Measurements from ENCODE around the gene DCXR. TPM values are rescaled to one million over a fixed set of nuclear protein-coding genes. Genes with fewer than 3 reads are reported as not detected.

DCXR gene
- total RNA-seq, 1 donor, result 25.2 TPM

DNA sequence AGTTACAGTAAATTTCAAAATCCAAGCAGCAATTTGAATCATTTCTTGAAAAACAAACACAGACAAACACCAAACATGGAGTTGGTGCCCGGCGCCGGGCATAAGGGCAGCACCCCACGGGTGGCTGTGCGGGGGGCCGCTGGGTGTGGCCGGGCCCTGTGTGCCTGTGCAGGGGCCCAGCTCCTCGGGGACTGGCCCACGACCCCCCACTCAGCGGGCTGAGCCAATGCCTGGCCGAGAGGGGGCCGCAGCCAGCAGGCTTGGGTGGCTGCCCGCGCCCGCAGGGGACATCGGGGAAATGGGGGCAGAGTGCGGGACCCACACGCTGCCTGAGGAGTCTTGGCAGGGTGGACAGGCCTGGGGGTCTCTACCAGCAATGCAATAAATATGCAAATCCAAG lies 40.9 kb upstream of the DCXR start:
- H3K9me3 ChIP-seq (ENCODE audit: low read depth, low read length), result no peaks in the 10 kb centered on the region
- no peak overlapping the region for H3K4me3 ChIP-seq (ENCODE audit: low read length)
- no peaks in the 10 kb centered on the region for H3K4me1 ChIP-seq (ENCODE audit: insufficient read depth, low read length)
- no peaks in the 10 kb centered on the region for H3K27me3 ChIP-seq (ENCODE audit: insufficient read depth, low read length)

DNA sequence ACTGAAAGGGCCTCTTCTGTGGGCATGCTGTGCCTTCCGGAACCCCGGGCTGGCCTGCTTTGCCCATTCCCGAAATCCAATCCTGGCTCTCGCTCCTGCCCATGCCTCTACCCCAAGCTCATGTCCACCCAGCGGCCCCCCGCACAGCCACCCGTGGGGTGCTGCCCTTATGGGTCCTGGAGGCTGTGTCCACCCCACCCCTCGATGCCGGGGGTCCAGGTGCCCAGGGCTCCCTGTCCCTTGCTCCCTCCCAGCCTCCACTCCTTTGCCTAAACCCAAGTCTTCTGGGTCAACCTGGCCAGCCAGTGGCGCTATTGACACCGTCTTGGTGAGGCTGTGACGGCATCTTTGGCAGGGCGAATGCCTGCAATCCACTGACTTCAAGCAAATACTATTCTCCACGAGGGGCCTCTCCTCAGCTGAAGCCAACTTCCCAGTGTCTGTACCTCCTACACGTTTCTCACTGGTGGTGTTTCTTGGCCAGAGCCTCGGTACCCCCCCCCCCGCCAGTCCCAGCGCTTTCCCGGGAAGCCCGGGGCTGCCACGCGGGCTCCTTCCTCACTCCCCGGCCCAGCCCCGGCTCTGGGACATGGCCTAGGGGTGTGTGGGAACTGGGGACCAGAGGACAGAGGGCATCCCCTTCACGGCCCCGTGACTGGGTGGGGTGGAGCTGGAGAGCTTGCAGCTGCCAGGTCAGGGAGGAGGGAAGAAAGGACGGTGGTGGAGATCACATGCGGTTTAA lies 40.3 kb upstream of the DCXR start:
- no peaks in the 10 kb centered on the region for H3K27me3 ChIP-seq (ENCODE audit: insufficient read depth, low read length)
- no peaks in the 10 kb centered on the region for H3K9me3 ChIP-seq (ENCODE audit: low read depth, low read length)
- no peak overlapping the region for H3K4me3 ChIP-seq (ENCODE audit: low read length)
- no peaks in the 10 kb centered on the region for H3K4me1 ChIP-seq (ENCODE audit: insufficient read depth, low read length)

GRCh38 chr17:82076785-82077591 lies 39.5 kb upstream of the DCXR start:
- H3K27me3 ChIP-seq (ENCODE audit: insufficient read depth, low read length), result no peaks in the 10 kb centered on the region
- no peak overlapping the region for H3K4me3 ChIP-seq (ENCODE audit: low read length)
- no peaks in the 10 kb centered on the region for H3K9me3 ChIP-seq (ENCODE audit: low read depth, low read length)
- H3K4me1 ChIP-seq (ENCODE audit: insufficient read depth, low read length), result no peaks in the 10 kb centered on the region

DNA sequence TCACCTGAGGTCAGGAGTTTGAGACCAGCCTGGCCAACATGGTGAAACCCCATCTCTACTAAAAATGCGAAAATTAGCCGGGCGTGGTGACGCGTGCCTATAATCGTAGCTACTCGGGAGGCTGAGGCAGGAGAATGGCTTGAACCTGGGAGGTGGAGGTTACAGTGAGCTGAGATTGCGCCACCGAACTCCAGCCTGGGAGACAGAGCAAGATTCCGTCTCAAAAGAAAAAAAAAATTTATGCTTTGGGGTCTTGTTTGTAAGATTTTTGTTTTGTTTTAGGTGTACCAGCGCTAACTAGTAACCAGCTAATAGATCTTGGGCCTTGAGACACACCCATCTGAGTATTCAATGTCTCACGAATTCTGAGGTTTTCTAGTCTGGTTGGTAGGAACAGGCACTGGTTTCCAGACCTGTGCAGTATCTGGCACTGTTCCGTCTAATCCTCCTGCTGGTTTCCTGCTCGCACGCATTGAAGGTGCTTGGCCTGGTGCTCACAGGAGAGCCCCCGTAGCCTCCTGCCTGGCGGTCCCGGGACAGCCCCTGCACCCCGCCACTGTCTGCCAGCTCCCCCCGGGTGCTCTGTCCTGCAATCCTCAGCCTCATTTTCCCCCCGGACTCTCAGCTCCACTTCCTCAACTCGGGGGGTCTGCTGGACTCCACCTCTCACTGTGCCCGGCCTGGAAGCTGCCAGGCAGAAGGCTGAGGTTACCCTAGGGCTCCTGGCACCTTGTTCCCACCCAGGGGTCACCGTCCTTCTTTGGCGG lies 38.7 kb upstream of the DCXR start:
- Histone ChIP-seq H3K4me1 (ENCODE audit: insufficient read depth, low read length) (no peaks in the 10 kb centered on the region), H3K27me3 (ENCODE audit: insufficient read depth, low read length) (no peaks in the 10 kb centered on the region), H3K9me3 (ENCODE audit: low read depth, low read length) (no peaks in the 10 kb centered on the region), H3K4me3 (ENCODE audit: low read length) (no peak overlapping the region)

DNA sequence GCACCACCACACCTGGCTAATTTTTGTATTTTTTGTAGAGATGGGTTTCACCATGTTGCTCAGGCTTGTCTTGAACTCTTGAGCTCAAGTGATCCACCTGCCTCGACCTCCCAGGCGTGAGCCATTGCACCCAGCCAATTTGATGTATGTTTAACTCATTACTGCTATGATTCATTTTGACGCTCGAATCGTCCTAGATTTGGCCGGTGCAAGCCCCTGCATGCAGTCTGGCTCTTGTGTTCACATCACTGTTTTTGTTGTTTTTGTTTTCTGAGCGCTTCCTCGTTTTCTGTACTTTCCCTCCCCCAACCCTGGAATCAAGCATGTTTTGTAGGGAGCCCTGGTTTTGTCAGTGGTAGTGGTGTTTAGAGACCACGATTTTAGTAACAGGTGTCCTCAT lies 35.9 kb upstream of the DCXR start:
- Histone ChIP-seq H3K9me3 (ENCODE audit: low read depth, low read length) (no peaks in the 10 kb centered on the region), H3K4me1 (ENCODE audit: insufficient read depth, low read length) (no peaks in the 10 kb centered on the region), H3K4me3 (ENCODE audit: low read length) (no peak overlapping the region), H3K27me3 (ENCODE audit: insufficient read depth, low read length) (no peaks in the 10 kb centered on the region)

- H3K27me3 ChIP-seq (ENCODE audit: insufficient read depth, low read length), result no peaks in the 10 kb centered on the region
- no peaks in the 10 kb centered on the region for H3K4me1 ChIP-seq (ENCODE audit: insufficient read depth, low read length)
- no peak overlapping the region for H3K4me3 ChIP-seq (ENCODE audit: low read length)
- no peaks in the 10 kb centered on the region for H3K9me3 ChIP-seq (ENCODE audit: low read depth, low read length)
These were observed 35.3 kb upstream of the DCXR start for GRCh38 chr17:82072827-82073226.

DNA sequence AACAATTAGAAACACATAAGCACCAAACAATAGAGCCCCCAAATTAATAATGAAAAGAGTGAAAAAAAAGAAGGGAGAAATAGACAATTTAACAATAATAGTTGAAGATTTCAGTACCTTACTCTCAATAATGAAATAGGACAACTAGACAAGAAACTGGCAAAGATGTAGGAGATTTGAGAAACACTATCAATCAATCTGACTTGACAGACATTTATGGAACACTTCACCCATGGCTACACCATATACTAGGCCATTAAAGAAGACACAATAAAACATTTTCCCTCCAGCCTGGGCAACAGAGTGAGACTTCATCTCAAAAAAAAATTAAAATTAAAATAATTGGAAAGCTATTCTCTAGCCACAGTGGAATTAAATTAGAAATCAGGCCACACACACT lies 33.1 kb upstream of the DCXR start:
- no peaks in the 10 kb centered on the region for H3K9me3 ChIP-seq (ENCODE audit: low read depth, low read length)
- peaks cover 8% of the 10 kb centered on the region for H3K4me1 ChIP-seq (ENCODE audit: insufficient read depth, low read length)
- H3K27me3 ChIP-seq (ENCODE audit: insufficient read depth, low read length), result no peaks in the 10 kb centered on the region
- H3K4me3 ChIP-seq (ENCODE audit: low read length), result no peak overlapping the region

- no peaks in the 10 kb centered on the region for H3K27me3 ChIP-seq (ENCODE audit: insufficient read depth, low read length)
- H3K4me1 ChIP-seq (ENCODE audit: insufficient read depth, low read length), result peaks cover 26% of the 10 kb centered on the region
- no peaks in the 10 kb centered on the region for H3K9me3 ChIP-seq (ENCODE audit: low read depth, low read length)
- H3K4me3 ChIP-seq (ENCODE audit: low read length), result peak within 1 kb of the TSS; percentile 62
These were observed 28.3 kb upstream of the DCXR start, which contains the start of gene DUS1L for GRCh38 chr17:82065638-82066303. Gene DUS1L, minus strand, starts transcription at chr17:82065804. Its CDS starts 745 bp downstream, at chr17:82065059.

DNA sequence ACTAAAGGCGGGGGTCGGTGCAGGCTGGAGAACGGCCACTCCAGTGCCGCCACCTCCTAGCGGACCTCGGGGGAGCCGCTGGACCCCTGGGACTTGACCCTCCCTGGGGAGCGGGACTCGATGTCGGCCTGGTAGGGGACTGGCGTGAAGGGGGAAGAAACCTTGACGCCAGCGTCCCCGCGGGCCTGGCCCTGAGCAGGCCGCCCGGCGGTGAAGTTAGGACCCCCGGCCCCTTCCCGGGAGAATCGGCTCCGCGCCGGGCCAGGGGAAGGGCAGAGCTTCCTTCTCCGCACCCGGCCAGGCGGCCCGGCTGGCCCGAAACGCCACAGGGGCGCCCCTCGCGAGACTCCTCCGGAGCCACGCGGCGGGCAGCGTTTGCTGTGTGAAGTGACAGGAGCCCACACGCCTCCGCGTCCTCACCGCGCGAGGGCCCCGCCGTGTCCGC lies 27.7 kb upstream of the DCXR start:
- H3K27me3 ChIP-seq (ENCODE audit: insufficient read depth, low read length), result no peaks in the 10 kb centered on the region
- peaks cover 26% of the 10 kb centered on the region for H3K4me1 ChIP-seq (ENCODE audit: insufficient read depth, low read length)
- peak overlapping the region; percentile 62 for H3K4me3 ChIP-seq (ENCODE audit: low read length)
- no peaks in the 10 kb centered on the region for H3K9me3 ChIP-seq (ENCODE audit: low read depth, low read length)

GRCh38 chr17:82064433-82065192 lies 27.1 kb upstream of the DCXR start:
- no peaks in the 10 kb centered on the region for H3K9me3 ChIP-seq (ENCODE audit: low read depth, low read length)
- peak overlapping the region; percentile 62 for H3K4me3 ChIP-seq (ENCODE audit: low read length)
- H3K4me1 ChIP-seq (ENCODE audit: insufficient read depth, low read length), result peaks cover 26% of the 10 kb centered on the region
- no peaks in the 10 kb centered on the region for H3K27me3 ChIP-seq (ENCODE audit: insufficient read depth, low read length)

DNA sequence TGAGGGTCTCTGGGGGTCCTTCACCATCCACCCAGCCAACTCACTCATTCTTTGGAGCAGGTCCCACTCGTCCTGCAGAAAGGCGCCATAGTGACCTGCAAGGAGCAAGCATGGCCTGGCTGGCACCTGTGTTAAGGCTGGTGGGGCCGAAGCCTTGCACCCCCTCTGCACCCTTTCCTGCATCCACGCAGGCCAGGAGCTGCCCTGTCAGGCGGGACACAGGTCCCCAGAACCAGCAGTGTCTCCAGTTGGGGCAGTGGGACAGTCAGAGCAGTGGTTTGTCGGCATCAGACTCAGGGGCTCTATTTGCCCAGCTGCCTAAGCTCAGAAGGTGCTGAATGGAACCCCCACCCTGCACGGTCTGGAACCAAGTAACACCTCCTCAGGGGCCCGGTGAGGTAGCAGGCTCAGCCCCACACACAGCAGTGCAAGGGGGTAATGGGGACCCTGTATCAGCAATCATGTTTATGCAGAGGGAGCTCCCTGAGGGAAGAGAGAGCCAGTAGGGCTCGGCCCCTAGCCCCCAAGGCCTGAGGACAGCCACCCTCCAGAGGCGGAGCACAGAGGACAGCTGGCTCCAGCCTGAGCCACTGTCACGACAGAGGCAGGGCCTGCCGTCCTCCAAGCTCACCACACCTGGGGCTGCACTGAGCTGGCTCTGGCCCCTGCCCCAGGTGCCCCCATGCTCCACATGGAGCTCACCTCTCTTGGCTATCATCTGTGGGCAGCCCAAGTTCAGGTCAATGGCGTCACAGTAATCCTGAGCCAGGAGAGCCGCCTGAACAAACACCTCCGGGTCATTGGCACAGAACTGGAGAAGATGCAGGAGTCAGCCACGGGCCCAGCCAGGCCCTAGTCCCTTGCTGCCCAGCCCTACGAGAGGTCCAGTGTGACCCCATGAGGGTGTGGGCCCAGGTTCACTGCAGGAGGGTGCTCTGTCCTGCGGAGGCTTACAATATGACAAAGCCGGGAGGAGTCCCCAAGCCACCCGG lies 26.2 kb upstream of the DCXR start:
- Histone ChIP-seq H3K9me3 (ENCODE audit: low read depth, low read length) (no peaks in the 10 kb centered on the region), H3K27me3 (ENCODE audit: insufficient read depth, low read length) (no peaks in the 10 kb centered on the region), H3K4me3 (ENCODE audit: low read length) (no peak overlapping the region), H3K4me1 (ENCODE audit: insufficient read depth, low read length) (peaks cover 26% of the 10 kb centered on the region)

- H3K4me1 ChIP-seq (ENCODE audit: insufficient read depth, low read length), result peaks cover 26% of the 10 kb centered on the region
- H3K9me3 ChIP-seq (ENCODE audit: low read depth, low read length), result no peaks in the 10 kb centered on the region
- H3K4me3 ChIP-seq (ENCODE audit: low read length), result no peak overlapping the region
- H3K27me3 ChIP-seq (ENCODE audit: insufficient read depth, low read length), result no peaks in the 10 kb centered on the region
These were observed 25.5 kb upstream of the DCXR start for GRCh38 chr17:82062984-82063368.

All from mononuclear cell (primary cell).